CD1c-positive myeloid dendritic cell (primary cell): ENCODE data around the gene ZNF695.
"Not testable (repeated sequence)": the region's sequence is repeated elsewhere in the genome, so short reads cannot be mapped to it uniquely, and the experiment has no call there.

ENCODE experiments used
- DNase-seq: peaks from one replicate; pipeline ENCODE4 v3.0.0-alpha.2; 2016; ENCODE audit errors: extremely low spot score

The ZNF695 gene

DNA sequence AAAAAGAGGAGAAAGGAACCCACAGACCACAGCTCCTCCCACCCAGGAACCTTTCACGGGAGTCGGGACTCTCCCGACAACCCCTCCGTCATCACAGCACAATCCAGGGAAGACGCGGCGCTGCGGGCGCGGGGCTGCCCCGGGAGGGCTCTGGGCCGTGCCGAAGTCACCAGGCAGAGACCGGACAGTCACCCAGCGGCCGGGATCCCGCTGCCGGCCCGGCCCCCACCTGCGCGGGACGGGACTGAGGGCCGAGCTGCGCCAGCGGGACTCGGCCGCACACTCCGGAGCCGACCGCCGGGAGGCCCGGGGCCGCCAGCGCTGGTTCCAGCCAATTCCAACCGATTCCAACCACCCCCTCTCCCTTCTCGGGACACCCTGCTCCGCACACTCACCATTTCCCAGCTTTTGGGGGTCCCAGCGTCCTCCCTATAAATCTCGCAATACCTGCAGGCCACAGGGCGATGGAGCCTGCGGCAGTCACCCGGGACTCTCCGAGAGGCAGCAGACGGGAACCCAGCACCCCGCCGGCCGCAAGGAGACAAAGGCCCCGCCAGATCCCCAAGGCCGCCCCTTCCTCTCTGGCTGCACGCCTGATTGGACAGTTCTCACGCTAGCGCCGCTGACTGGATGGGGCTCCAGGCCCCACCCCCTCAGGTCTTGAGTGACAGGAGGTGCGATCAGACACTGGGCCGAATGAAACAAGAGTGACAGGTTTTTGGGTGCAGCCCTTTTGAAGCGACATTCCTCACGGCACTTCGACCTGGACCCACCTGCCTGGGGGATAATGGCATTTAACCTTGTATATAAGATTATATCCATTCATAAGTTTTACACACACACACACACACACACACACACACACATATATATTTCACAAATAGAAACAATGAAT, at the start of gene ZNF695:
Gene ZNF695 (minus strand): TSS at position 547 of the 895 bp plus-strand sequence. CDS start 149 bp downstream, at position 398.
- DNase-seq: peak; percentile 91

DNA sequence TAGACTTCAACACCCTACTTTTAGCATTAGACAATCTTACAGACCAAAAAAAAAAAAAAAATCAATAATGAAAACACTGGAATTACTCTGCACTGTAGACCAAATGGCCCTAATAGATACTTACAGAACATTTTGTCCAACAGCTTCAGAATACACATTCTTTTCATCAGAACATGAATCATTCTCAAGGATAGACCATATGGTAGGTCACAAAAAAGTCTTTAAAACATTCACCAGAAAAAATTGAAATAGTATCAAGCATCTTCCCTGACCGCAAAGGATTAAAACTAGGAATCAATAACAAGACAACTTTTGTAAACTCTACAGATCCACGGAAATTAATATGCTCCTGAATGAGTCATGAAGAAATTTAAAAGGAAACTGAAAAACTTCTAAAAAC, 48.2 kb upstream of the ZNF695 start:
- DNase-seq: no peak

DNA sequence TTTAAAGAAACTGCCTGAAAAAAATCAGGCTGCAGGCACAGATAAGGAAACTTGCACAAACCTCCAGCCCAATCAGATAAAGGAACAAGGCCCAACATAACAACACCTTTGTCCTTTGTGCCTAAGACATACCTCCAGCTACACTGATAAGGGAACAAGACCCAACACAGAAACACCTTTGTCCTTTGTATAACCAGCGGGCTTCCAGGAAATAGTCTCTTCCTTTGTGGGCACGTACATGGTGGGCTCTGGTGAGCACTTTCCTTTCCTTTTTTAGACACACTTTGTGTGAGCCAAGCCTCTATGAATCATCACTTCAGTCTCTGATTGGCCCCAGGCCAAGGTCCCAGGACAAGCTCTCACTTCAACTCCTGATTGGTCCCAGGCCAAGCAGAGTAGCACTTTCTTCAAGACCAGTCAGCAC, 47.1 kb upstream of the ZNF695 start:
- DNase-seq: no peak

DNA sequence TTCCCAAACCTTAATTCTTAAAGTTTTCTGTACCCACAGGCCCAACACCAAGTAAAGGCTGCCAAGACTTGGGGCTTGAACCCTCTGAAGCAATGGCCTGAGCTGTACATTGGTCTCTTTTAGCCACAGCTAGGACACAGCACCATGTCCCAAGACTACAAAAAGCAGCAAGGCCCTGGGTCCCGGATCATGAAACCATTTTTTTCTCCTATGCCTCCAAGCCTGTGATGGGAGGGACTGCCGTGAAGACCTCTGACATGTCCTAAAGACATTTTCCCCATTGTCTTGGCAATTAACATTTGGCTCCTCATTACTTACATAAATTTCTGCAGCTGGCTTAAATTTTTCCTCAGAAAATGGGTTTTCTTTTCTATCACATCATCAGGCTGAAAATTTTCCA, 39.8 kb upstream of the ZNF695 start:
- no peak for DNase-seq

DNA sequence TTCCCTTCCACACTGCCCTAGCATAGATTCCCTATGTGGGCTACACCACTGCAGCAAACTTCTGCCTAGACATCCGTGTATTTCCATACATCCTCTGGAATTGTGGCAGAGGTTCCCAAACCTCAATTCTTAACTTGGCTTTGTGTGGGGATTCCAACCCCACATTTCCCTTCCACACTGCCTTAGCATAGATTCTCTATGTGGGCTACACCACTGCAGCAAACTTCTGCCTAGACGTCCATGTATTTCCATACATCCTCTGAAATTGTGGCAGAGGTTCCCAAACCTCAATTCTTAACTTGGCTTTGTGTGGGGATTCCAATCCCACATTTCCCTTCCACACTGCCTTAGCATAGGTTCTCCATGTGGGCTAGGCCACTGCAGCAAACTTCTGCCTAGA, 39.4 kb upstream of the ZNF695 start:
- no peak for DNase-seq

DNA sequence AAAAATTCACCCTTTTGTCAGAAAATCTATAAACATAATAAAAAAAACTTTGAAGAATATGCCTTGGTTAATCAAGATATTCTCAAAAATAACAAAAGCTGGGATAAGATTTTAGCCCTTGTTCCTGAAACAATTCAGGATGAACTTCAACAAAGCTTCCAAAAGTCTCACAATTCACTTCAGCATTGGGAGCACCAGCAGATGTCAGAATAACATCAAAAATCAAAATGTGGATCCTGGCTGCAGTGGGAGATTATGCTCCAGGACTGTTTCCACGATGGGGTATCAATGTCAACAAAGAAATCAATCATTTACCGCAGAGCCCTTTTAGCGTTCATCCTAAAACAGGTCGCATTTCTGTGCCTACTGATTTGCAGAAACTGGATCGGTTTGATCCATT, 35.5 kb upstream of the ZNF695 start:
- DNase-seq: no peak

DNA sequence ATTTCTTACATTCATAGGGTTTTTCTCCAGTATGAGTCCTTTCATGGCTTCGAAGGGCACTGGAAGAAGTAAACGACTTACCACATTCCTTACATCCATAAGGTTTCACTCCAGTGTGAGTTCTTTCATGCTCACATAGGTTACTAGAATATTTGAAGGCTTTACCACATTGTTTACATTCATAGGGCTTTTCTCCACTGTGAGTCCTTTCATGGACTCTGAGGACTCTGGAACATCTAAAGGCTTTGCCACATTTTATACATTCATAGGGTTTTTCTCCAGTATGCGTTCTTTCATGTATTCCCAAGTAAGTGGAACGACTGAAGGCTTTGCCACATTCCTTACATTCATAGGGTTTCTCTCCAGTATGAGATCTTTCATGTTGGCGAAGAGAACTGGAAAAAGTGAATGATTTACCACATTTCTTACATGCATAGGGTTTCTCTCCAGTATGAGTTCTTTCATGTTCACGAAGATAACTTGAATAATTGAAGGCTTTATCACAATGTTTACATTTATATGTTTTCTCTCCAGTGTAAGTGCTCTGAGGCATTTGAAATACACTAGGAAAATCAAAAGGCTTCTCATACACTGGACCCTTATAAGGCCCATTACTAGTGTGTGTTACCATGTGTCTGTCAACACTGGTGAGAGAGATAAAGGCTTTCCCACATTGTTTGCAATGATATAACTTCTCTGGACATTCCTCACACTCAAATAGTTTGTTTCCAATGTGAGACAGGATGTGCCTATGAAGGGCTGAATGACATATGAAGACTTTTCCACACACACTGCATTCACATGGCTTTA, 29.9 kb upstream of the ZNF695 start:
- DNase-seq: no peak

DNA sequence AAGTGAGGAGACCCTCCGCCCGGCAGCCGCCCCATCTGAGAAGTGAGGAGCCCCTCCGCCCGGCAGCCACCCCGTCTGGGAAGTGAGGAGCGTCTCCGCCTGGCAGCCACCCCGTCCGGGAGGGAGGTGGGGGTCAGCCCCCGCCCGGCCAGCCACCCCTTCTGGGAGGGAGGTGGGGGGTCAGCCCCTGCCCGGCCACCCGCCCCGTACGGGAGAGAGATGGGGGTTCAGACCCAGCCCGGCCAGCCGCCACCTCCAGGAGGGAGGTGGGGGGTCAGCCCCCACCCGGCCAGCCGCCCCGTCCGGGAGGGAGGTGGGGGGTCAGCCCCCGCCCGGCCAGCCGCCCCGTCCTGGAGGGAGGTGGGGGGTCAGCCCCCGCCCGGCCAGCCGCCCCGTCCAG, 24.4 kb upstream of the ZNF695 start:
- not testable (repeated sequence) for DNase-seq

DNA sequence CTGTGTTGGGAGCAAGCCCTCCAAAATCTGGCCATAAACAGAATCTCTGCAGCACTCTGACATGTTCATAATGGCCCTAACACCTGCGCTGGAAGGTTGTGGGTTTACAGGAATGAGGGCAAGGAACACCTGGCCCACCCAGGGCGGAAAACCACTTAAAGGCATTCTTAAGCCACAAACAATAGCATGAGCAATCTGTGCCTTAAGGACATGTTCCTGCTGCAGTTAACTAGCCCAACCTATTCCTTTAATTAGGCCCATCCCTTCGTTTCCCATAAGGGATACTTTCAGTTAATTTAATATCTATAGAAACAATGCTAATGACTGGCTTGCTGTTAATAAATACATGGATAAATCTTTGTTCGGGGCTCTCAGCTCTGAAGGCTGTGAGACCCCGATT, 16.8 kb upstream of the ZNF695 start:
- not testable (repeated sequence) for DNase-seq

DNA sequence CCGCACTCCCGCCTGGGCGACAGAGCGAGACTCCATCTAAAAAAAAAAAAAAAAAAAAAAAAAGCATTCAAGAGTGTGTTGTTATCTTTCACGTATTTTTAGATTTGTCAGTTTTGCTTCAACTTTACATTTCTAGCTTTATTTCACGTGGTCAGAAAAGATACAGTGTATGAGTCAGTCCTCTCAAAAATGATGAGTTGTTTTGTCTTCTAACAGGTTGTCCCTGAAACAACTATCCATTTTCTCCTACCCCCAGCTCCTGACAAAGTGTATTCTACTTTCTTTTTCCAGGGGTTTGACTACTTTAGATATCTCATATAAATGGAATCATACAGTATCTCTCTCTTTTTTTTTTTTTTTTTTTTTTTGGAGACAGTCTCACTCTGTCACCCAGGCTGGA, 5.5 kb upstream of the ZNF695 start:
- no peak for DNase-seq

DNA sequence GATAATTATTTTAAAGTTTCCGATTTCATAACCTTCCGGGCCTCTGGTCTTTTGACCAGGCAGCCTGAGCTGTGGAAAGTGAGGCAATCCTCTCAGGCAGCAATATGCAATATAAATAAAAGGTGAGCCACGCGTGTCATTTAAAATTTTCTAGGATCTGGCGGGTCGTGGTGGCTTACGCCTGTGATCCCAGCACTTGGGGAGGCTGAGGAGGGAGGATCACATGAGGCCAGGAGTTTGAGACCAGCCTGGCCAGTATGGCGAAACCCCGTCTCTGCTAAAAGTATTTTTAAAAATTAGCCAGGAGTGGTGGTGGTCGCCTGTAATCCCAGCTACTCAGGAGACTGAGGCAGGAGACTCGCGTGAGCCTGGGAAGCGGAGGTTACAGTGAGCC, 546 bp upstream of the ZNF695 start:
- no peak for DNase-seq

DNA sequence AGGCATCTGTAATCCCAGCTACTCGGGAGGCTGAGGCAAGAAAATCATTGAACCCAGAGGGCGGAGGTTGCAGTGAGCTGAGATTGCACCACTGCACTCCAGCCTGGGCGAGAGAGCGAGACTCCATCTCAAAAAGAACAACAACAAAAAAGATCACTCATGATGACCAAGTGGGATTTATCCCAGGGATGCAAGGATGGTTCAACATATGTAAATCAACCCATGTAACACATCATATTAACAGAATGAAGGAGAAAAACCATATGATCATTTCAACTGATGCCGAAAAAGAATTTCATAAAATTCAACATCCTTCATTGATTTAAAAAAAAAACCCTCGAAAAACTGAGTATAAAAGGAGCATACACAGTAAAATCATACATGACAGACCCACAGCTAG, 3.8 kb downstream of the ZNF695 start:
- DNase-seq: not testable (repeated sequence)

DNA sequence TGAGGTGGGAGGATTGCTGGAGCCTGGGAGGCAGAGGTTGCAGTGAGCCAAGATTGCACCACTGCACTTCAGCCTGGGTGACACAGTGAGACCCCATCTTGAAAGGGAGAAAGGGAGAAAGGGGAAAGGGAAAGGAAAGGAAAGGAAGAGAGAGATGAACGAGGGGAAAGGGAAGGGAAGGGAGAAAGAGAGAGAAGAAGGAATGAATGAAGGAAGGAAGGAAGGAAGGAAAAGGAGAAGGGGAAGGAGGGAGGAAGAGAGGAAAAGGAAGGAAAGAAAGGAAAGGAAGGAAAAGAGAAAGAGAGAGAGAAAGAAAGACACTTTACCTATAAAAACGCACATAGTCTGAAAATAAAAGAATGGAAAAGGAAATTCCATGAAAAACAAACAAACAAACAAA, 18.0 kb downstream of the ZNF695 start:
- no peak for DNase-seq

DNA sequence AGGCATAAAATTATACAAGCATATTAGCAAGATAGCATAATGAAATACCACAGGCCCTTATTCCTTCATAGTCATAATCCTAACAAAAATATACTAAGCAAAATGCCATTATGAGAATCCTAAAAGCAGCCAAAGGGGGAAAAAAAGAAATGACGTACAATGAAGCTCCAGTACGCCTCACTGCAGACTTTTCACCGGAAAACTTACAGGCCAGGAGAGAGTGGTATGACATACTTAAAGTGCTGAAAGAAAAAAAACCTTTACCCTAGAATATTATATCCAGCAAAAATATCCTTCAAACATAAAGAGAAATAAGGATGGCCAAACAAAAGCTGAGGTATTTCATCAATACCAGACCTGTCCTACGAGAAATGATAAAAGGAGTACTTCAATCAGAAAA, 19.5 kb downstream of the ZNF695 start:
- no peak for DNase-seq

DNA sequence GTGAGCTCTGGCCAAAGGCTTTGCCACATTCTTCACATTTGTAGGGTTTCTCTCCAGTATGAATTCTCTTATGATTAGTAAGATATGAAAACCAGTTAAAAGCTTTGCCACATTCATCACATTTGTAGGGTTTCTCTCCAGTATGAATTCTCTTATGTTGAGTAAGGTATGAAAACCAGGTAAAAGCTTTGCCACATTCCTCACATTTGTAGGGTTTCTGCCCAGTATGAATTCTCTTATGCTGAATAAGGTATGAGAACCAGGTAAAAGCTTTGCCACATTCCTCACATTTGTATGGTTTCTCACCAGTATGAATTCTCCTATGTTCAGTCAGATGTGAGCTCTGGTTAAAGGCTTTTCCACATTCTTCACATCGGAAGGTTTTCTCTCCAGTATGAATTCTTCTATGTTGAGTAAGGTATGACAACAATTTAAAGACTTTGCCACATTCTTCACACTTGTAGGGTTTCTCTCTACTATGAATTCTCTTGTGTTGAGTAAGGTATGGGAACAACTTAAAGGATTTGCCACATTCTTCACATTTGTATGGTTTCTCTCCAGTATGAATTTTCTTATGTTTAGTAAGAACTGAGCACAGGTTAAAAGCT, 20.7 kb downstream of the ZNF695 start:
- no peak for DNase-seq

DNA sequence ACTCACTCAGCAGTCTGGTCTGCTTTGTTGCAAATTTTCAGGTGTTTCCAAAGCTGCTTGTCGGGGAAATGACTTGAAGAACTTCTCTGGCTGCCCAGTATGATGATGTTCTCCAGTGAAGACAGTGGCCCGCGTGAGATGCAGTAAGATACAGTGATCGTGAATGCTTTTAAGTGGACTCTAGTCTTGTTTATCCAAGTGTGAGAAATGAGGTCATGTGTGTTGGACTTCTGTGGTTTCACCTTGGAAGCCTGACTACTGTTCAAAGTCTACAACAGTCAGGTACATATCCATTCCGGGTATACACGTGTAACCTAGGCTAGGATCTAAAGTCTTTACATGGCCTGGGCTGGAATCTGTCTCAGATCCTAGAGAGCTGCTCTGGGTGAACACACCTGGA, 29.1 kb downstream of the ZNF695 start:
- no peak for DNase-seq

DNA sequence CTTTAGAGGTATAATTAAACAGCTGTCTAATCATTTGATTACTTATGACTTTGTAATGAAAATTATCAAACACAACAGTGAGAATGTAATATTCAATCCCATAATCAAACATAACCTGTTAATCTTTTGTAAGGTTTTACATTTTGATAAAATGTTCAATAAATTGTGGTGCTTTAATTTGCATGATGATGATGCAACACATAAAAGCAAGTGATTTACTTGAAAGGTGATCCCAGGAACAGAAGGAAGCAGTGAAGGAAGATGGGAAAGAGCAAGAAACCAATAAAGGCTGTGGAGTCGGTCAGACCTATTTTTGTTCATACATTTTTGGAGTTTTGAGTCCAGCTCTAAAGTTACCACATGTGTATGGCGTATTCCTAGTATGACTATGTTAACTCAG, 29.6 kb downstream of the ZNF695 start:
- DNase-seq: no peak

DNA sequence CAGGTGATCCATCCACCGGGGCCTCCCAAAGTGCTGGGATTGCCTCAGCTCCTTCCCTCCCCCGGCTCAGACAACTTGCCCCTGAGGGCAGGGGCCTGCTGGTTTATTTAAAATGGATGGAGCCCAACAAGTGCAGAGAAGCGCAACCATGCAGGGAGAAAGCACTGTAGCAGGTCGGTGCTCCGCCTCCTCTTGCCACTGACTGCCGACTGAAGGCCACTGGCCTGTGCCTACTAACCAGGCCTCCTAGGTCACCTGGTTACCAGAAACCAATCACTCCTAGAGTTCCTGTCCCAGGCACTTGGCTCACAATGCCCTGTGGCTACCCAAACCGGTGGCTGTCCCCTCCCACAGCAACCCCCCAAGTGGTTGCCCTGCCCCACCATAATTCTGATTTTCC, 35.9 kb downstream of the ZNF695 start:
- DNase-seq: no peak

DNA sequence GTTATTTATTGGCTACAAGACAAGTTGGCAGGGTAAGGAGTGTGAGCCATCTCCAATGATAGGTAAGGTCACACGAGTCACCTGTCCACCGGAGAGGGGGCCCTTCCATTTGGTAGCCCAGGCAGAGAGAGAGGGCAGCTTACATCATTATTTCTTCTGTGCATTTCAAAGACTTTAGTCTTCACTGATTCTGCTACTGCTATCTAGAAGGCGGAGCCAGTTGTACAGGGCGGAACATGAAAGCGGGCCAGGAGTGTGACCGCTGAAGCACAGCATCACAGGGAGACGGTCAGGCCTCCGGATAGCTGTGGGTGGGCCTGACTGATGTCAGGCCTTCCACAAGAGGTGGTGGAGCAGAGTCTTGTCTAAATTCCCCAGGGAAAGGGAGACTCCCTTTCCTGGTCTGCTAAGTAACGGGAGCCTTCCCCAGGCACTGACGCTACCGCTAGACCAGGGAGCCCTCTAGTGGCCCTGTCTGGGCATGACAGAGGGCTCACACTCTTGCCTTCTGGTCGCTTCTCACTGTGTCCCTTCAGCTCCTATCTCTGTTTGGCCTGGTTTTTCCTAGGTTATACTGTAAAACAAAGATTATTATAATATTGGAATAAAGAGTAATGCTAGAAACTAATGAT, 36.7 kb downstream of the ZNF695 start:
- peak; percentile 57 for DNase-seq

DNA sequence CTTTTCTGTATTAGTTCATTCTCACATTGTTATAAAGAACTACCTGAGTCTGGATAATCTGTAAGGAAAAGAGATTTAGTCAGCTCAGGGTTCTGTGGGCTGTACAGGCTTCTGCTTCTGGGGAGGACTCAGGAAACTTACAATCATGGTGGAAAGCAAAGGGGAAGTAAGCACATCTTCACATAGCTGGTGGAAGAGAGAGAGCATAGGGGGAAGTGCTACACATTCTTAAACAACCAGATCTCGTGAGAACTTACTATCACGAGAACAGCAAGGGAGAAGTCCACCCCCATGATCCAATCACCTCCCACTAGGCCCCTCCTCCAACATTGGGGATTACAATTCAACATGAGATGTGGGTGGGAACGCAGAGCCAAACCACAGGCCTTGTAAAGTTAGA, 38.2 kb downstream of the ZNF695 start:
- peak; percentile 40 for DNase-seq

DNA sequence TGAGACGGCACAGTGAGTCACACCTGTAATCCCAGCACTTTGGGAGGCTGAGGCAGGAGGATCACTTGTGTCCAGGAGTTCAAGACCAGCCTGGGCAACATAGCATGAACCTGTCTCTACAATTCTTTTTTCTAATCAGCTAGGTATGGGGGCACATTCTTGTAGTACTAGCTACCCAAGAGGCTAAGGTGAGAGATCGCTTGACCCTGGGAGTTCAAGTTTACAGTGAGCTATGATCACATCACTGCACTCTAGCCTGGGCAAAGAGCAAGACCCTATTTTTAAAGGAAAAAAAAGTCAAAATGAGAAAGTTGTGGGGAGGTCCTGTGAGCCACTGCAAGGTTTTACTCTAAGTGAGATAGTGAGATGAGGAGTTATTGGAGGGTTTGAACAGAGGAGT, 41.4 kb downstream of the ZNF695 start:
- DNase-seq: no peak
